ENCODE data around the gene LRBA. TPM values are rescaled to one million over a fixed set of nuclear protein-coding genes. Genes with fewer than 3 reads are reported as not detected.

The LRBA gene
- polyA plus RNA-seq, 2 of the 4 experiments (the other 2 are of a cell fraction), result 10.7 to 25.1 TPM

- TF ChIP-seq ELK1 (IDR thresholded peaks at IDR 0.05; ENCODE audit: low read depth, low read length), result no peak
These were observed 783.8 kb downstream of the LRBA start (continued) for GRCh38 chr4:150231107-150231770.

GRCh38 chr4:150230561-150230960 lies 784.5 kb downstream of the LRBA start:
- TF ChIP-seq MYC (IDR thresholded peaks at IDR 0.05; ENCODE audit: borderline replicate concordance, low read length) (no peak), EHMT2 (IDR thresholded peaks at IDR 0.05; ENCODE audit: low read depth) (no peak), EHF (CRISPR knock-in tag; IDR thresholded peaks at IDR 0.05) (no peak)
- DNase-seq (ENCODE audit: low read depth in 1 of 2, low spot score in 1 of 2) (no peak), FAIRE-seq (no peak), ATAC-seq (peak in 1 of 2 experiments; percentile 36; a peak in 3 of 6 replicates)
- Histone ChIP-seq H3K4me2 (peak overlapping the region; percentile 35), H3K4me3 (no peak overlapping the region), H3K27ac (peak overlapping the region; percentile 20 to 83; a peak in 5 of 6 replicates), H3K4me1 (peaks cover 64% of the 10 kb centered on the region), H3K9me3 (no peaks in the 10 kb centered on the region)
- ChIA-PET POLR2A (no interaction called here), CTCF (interaction anchor here (0.8 to 2.7 kb wide), 5 partner anchors 11 to 219 kb away, joined by 3 to 10 read pairs (median 4); no protein-coding TSS in a partner anchor)
- WGBS (ENCODE audit: missing lambda C conversion rate), result 82% methylated on average over 2 of the region's 2 CpGs

GRCh38 chr4:150229520-150229919 lies 785.6 kb downstream of the LRBA start:
- Histone ChIP-seq H3K4me2 (peak overlapping the region; percentile 11; the same call in 1 of the 3 replicates), H3K4me3 (no peak overlapping the region), H3K4me1 (peaks cover 60% of the 10 kb centered on the region), H3K27ac (peak overlapping the region; percentile 45 to 77; a peak in 5 of 6 replicates), H3K9me3 (no peaks in the 10 kb centered on the region)
- DNase-seq (ENCODE audit: low read depth in 1 of 2, low spot score in 1 of 2) (peak in 1 of 2 experiments; percentile 10), FAIRE-seq (no peak), ATAC-seq (no peak)
- TF ChIP-seq ELK1 (IDR thresholded peaks at IDR 0.05; ENCODE audit: low read depth, low read length), result no peak
- peak; percentile 60 for TF ChIP-seq MAFK (IDR thresholded peaks at IDR 0.05; ENCODE audit: partially characterized antibody)
- ChIA-PET CTCF (interaction anchor here (2.7 kb wide), 1 partner anchor 14 kb away, joined by 10 read pairs; no protein-coding TSS in a partner anchor), POLR2A (no interaction called here)
- WGBS (ENCODE audit: missing lambda C conversion rate), result 0% methylated on average over 1 of the region's 1 CpG

- POLR2A ChIA-PET, result interaction anchor here (0.9 to 1.7 kb wide), 3 partner anchors 19 to 146 kb away, joined by 3 to 10 read pairs (median 7); partner anchors contain the start of gene DCLK2
These were observed 790.0 kb downstream of the LRBA start for GRCh38 chr4:150224896-150225591.

More at GRCh38 chr4:150224896-150225591, 790.0 kb downstream of the LRBA start:
- WGBS (ENCODE audit: missing lambda C conversion rate), result 4% methylated on average over 6 of the region's 6 CpGs
- H3K27ac ChIP-seq, result peak overlapping the region; percentile 70 to 84
- no peak for FAIRE-seq
- H3K4me2 ChIP-seq, result peak overlapping the region; percentile 53
- no peak overlapping the region for H3K4me3 ChIP-seq
- TF ChIP-seq GATA3 (IDR thresholded peaks at IDR 0.05; ENCODE audit: borderline replicate concordance), result peak; percentile 79
- TF ChIP-seq MAX (IDR thresholded peaks at IDR 0.05), result peak; percentile 55; the same call in 1 of the 2 replicates
- TF ChIP-seq HES2 (IDR thresholded peaks at IDR 0.05), result no peak
- peak in 1 of 2 experiments; percentile 54; a peak in 1 of 5 replicates for TF ChIP-seq EP300 (IDR thresholded peaks at IDR 0.05)
- peak; percentile 38 for TF ChIP-seq MAFK (IDR thresholded peaks at IDR 0.05; ENCODE audit: partially characterized antibody)
- peak in 1 of 2 experiments; percentile 18; a peak in 2 of 4 replicates for TF ChIP-seq CEBPB (IDR thresholded peaks at IDR 0.05)
- TF ChIP-seq JUN (IDR thresholded peaks at IDR 0.05), result peak in 1 of 2 experiments; percentile 32; a peak in 1 of 5 replicates
- no peak for TF ChIP-seq NPAS2 (CRISPR knock-in tag; IDR thresholded peaks at IDR 0.05; ENCODE audit: borderline replicate concordance)
- no peak for TF ChIP-seq FOSL2 (IDR thresholded peaks at IDR 0.05)
- TF ChIP-seq FOSL2 (CRISPR knock-in tag; IDR thresholded peaks at IDR 0.05), result peak; percentile 39
- peaks cover 67% of the 10 kb centered on the region for H3K4me1 ChIP-seq
- peak; percentile 25 to 88 for DNase-seq (ENCODE audit: low read depth in 1 of 2, low spot score in 1 of 2)
- ATAC-seq, result peak; percentile 97
- H3K9me3 ChIP-seq, result no peaks in the 10 kb centered on the region
- CTCF ChIA-PET, result interaction anchor here (0.7 to 1.4 kb wide), 4 partner anchors 16 to 23 kb away, joined by 3 to 9 read pairs (median 4); no protein-coding TSS in a partner anchor

Data from A549 (cell line).